T-helper 2 cell treated with Interferon-gamma antibody and Interleukin-4, amounts not matched to agents 100 ng/mL and 5 ng/mL, for 36 hours (primary cell): ENCODE results near the gene MS4A15. TPM values are rescaled to one million over a fixed set of nuclear protein-coding genes. Genes with fewer than 3 reads are reported as not detected.
"Not testable (repeated sequence)": the region's sequence is repeated elsewhere in the genome, so short reads cannot be mapped to it uniquely, and the experiment has no call there.

ENCODE experiments used
- intact Hi-C: fragments of 100-400 bp; cut with micrococcal nuclease; formaldehyde crosslinking; loops from one replicate; pipeline ENCODE4 v1.15.1; 2023
- total RNA-seq: library from RNA; stranded (reverse); gene quantifications from 2 replicates; pipeline ENCODE4 v1.2.3, GENCODE V29; 2022

Gene MS4A15, protein sequence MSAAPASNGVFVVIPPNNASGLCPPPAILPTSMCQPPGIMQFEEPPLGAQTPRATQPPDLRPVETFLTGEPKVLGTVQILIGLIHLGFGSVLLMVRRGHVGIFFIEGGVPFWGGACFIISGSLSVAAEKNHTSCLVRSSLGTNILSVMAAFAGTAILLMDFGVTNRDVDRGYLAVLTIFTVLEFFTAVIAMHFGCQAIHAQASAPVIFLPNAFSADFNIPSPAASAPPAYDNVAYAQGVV
- total RNA-seq: not detected in 2 replicates

DNA sequence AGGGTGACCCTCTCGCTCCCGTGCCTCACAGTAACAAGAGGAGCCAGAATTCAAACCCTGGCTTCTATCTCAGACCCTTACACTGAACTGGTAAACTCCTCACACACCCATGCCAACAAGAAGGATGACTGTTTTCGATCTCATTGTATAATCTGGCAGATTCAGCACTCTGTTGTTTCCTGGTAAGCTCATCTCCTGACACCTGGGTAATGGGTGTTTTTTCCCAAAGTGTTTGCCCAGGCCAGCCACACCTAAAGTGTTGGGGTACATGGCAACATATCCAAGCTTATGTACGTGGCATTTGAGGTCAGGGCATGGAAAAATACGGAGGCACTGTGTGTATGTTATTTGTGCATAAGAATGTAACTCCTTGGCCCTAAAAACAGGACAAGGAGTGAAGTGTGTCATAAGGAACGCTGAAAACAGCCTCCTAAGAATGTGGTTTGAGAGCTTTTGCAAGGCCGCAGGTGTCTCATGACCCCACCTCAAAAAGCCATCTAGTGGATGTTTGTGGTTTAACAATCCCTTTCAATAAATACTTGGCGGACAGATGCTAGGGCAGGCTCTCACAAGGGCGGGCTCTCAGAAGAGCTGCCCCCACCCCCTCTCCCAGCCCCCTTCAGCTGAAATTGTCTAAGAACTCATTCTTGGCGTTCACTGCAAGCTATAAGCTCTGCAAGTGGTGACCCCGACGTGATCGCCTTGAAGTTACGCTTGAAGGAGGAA is at the start of gene MS4A15:
Gene MS4A15, plus strand, starts transcription at position 561 of the 726 bp plus-strand sequence. CDS start 6,867 bp downstream, outside the sequence.
- intact Hi-C loops: no loop called here

DNA sequence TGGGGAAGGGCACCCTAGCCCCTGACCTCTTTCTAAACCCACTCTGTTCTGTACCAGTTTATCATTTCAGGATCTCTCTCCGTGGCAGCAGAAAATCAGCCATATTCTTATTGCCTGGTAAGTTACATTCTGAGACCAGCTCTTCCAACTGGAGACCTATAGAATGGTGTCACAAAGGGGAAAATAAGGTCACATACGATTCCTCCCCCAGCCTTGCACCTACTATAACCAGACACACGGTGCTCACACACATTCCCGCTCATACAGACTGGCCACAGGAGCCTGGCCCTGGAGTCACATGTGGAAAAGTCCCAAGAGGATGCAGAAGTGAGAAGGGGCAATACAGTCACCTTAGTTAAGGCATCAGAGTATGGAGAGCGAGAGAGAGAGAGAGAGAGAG is 49.7 kb upstream of the MS4A15 start:
- intact Hi-C loops: no loop called here

DNA sequence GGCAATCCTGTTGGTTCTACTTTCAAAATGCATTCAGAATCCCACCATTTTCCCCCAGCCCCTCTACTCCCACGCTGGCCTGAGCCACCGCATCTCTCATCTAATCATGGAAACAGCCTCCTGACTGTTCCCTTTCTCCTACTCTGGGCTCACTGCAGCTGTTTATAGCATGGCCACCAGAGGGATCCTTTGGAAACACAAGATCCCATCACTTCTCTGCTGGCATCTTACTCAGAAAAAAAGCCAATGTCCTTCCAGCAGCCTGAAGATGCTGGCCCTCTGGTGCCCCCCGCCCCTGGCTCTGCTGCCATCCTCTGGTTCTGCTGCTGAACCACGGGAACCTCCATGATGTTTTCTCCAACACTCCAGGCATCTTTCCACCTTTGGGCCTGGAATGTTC is 46.2 kb upstream of the MS4A15 start:
- intact Hi-C loops: no loop called here

- intact Hi-C loops: no loop called here
These were observed 45.4 kb upstream of the MS4A15 start for GRCh38 chr11:60711276-60711675.

- intact Hi-C loops: not testable (repeated sequence)
These were observed 43.2 kb upstream of the MS4A15 start for GRCh38 chr11:60713423-60713822.

GRCh38 chr11:60717956-60718355 is 38.7 kb upstream of the MS4A15 start:
- intact Hi-C loops: no loop called here

GRCh38 chr11:60718524-60719316 is 37.9 kb upstream of the MS4A15 start:
- intact Hi-C loops: no loop called here

- intact Hi-C loops: no loop called here
These were observed 37.3 kb upstream of the MS4A15 start for GRCh38 chr11:60719391-60719790.

- intact Hi-C loops: no loop called here
These were observed 36.2 kb upstream of the MS4A15 start for GRCh38 chr11:60720460-60720859.

- intact Hi-C loops: no loop called here
These were observed 32.2 kb upstream of the MS4A15 start, which contains the start of gene MS4A18 for GRCh38 chr11:60724420-60724819. Gene MS4A18 (plus strand): TSS chr11:60724720.

DNA sequence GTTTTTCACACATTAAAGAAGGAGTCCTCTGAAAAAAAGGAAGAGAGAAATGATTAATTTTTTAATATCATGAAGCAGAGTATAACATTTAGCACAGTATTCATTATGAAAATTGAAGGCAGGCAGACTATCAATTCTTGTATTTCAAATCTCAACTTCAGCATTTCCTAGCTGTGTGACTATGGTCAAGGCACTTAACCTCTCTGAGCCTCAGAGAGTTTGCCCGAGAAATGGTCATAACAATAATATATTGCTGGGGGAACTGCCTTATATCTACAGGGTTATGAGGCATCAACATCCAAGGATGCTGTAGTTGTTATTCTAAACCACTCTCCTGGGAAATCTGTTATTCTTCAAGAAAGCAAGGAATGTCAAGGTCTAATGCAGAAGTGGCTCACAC is 31.1 kb upstream of the MS4A15 start:
- intact Hi-C loops: no loop called here

GRCh38 chr11:60731586-60731985 is 25.1 kb upstream of the MS4A15 start:
- intact Hi-C loops: no loop called here

GRCh38 chr11:60734279-60734678 is 22.4 kb upstream of the MS4A15 start:
- intact Hi-C loops: no loop called here

DNA sequence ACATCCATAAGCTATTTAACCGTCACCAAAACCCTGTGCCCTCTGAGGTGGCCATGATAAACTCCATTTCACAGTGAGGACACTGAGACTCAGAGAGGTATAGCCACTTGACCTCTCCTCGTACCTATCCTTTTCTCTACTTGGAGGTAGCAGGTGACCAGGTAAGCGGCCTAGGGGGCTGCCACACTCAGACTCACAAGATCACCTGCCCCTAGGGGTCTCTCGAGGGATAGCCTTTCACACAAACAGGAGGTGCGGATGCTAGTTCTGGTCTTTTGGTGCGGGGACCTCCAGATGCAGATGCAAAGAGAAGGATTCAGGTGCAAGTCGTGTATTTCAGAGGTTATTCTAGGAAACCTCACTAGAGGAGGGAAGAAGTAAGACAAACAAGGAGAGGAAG is 17.6 kb upstream of the MS4A15 start:
- intact Hi-C loops: no loop called here

GRCh38 chr11:60740573-60740972 is 16.1 kb upstream of the MS4A15 start:
- intact Hi-C loops: no loop called here

- intact Hi-C loops: no loop called here
These were observed 15.2 kb upstream of the MS4A15 start for GRCh38 chr11:60741421-60741820.

DNA sequence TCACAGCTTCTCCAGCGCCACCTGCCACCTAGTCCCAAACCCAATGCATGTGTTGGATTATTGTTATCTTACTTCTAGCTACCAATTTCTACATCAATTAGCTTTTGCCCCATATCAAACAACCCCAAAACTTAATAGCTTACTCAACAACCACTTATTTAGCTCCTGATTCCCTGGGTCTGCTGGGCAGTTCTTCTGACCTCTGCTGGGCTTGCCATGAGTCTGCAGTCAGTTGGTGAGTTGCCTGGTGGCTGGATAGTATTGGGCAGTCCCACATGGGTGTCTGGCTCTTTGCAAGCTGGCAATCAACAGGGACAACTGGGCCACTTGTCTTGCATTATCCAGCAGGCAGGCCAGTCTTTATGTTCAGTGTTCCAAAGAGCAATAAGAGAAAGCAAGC is 13.6 kb upstream of the MS4A15 start:
- intact Hi-C loops: no loop called here

DNA sequence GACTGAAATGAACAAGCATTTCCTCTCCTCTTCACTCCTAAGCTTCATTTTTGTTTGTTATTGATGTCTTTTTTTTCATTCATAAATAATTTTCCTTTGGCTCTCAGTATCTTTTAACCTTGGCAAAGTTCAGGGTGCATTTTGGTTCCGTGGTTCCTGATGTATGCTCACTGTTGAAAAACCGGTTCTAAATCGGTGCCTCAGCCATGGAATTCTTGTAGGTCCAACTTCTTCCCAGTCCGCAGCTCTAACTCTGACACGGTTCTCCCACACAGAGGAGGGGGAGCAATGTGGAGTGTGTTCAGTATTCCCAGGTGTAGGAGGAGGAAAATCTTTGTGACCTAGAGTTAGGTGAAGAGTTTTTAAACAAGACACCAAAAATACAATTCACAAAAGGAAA is 12.6 kb upstream of the MS4A15 start:
- intact Hi-C loops: no loop called here

DNA sequence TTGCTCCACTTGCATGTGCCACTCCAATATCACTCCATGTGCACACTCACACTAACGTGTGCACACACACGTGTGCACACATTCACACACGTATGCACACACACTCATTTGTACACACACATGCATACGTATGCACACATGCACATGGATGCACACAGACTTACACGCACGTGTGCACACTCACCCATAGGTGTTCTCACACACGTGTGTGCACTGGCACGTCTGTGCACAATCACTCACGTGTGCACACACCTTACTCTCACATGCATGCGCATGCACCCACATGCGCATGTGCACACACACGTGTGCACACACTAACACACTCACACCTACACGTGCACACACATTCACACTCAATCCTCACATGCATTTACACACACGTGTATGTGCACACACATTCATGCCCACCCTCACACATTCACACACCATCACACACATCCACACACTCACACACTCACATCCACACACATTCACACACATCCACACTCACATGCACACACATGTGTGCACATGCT is 9.3 kb upstream of the MS4A15 start:
- intact Hi-C loops: no loop called here

DNA sequence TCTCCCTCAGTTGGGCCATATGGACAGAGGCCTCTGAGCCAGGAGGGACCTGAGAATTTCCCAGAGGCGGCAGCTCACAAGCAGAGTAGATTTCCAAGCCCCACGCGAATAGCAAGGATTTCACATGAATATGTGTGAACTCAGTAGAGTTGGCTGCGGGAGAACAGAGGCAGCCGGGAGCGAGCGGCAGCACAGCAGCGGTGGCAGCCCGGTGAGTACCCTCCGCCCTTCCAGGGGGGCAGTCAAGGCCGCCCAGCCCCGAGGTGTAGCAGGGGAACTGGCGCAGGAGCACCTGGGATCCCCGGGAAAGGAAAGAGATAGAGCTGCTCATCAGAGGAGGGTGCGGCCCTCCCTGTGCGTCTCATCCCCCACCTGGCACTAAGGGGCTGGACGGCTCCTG is 8.4 kb upstream of the MS4A15 start:
- intact Hi-C loops: no loop called here

- intact Hi-C loops: no loop called here
These were observed 7.8 kb upstream of the MS4A15 start for GRCh38 chr11:60748821-60749220.

DNA sequence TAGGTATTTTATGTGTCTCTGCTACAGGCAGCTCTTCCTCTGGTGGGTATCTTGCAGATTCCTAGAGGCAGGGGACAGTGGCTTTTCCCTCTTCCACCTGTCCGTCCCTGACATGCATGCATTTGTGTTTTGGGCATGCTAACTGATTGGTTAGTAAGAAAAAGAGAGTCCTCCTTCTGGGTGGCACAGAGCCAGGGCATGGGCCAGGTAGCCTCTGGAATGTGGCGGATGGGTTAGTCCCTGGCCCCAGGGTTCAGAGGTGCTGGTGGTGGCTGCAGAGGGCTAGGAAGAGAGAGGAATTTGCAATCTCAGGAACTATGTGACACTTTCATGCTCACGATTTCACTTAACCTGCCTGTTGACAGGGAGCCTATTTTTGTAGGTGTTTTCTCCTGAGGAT is 5.8 kb upstream of the MS4A15 start:
- intact Hi-C loops: no loop called here
